OCI-LY3 (cell line): Measurements from ENCODE around the gene RELCH.

Experiments used
- H2AFZ ChIP-seq: fragments of 200-600, 300-600 bp; shearing (Covaris generic); 2 replicates; pipeline ENCODE4 v1.6.0; 2014; ENCODE audit warnings: antibody characterized with exemption, low read depth, low read length
- H3K27ac ChIP-seq: fragments of 200-600, 300-600 bp; sonication (generic); 2 replicates; pipeline ENCODE4 v1.5.1; 2014; ENCODE audit warnings: mild to moderate bottlenecking, low read length, moderate library complexity, mixed read lengths
- H3K27me3 ChIP-seq: fragments of 200-600, 300-600 bp; sonication (generic); 2 replicates; pipeline ENCODE4 v1.6.1; 2014; ENCODE audit warnings: low read depth, low read length, mixed read lengths
- H3K36me3 ChIP-seq: fragments of 200-600, 300-600 bp; sonication (generic); replicated peaks from 2 replicates; pipeline ENCODE3; 2014; ENCODE audit warnings: low read depth, low read length, mixed read lengths
- H3K4me1 ChIP-seq: fragments of 300-600, 200-600 bp; sonication (generic); 2 replicates; pipeline ENCODE4 v1.6.1; 2014; ENCODE audit warnings: low read length, mixed read lengths
- H3K4me2 ChIP-seq: fragments of 200-600, 300-600 bp; sonication (generic); 2 replicates; pipeline ENCODE4 v1.6.1; 2014; ENCODE audit warnings: low read length, mixed read lengths
- H3K4me3 ChIP-seq: fragments of 300-600, 200-600 bp; sonication (generic); 2 replicates; pipeline ENCODE4 v1.5.1; 2014; ENCODE audit warnings: antibody characterized with exemption, mild to moderate bottlenecking, low read length, moderate library complexity
- H3K79me2 ChIP-seq: fragments of 300-600, 200-600 bp; shearing (Covaris generic); 2 replicates; pipeline ENCODE4 v1.6.1; 2014; ENCODE audit warnings: mild to moderate bottlenecking, low read length, mixed read lengths
- H3K9ac ChIP-seq: fragments of 300-600, 200-600 bp; shearing (Covaris generic); 2 replicates; pipeline ENCODE4 v1.6.0; 2014; ENCODE audit warnings: mild to moderate bottlenecking, low read length, moderate library complexity
- H3K9me3 ChIP-seq: fragments of 200-600, 300-600 bp; shearing (Covaris generic); 2 replicates; pipeline ENCODE4 v1.6.1; 2014; ENCODE audit warnings: low read length, mixed read lengths; ENCODE audit not compliant: insufficient read depth
- H4K20me1 ChIP-seq: fragments of 200-600, 300-600 bp; sonication (generic); 2 replicates; pipeline ENCODE4 v1.6.1; 2016; ENCODE audit warnings: low read length, mixed read lengths; ENCODE audit not compliant: insufficient read depth
- CTCF ChIP-seq: fragments of 200-600, 300-600 bp; sonication (generic); IDR thresholded peaks from 2 replicates; pipeline ENCODE4 v1.5.1; 2014; ENCODE audit warnings: antibody characterized with exemption, low read length, low read depth
- EZH2phosphoT487 ChIP-seq: fragments of 200-600 bp; shearing (Covaris generic); IDR thresholded peaks from 2 replicates; pipeline ENCODE4 v1.6.1; 2018; ENCODE audit warnings: antibody characterized with exemption, mixed run types, low read depth

RELCH gene

DNA sequence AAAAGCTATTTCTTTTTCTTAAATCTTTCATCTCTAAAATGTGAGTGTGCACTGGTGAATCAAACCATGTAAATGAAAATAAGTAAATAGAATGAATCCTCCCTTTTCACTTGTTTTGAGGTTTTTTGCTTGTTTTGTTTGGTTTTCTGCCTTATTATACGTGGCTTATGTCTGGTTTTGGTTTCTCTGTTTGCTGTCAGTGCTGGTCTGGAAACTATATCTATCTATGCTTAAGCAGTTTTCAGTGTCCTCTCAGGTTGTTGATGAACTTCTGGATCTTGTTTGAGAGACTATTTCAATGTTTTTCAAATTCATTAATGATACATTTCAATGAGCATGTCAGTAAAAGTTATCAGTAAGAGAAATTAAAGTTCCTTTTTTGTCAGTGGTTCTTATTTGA lies 90.0 kb downstream of the RELCH start:
- H3K27me3 ChIP-seq, result no peaks in the 10 kb centered on the region
- H3K4me1 ChIP-seq, result peaks cover 42% of the 10 kb centered on the region
- no peak for TF ChIP-seq CTCF
- no peak for TF ChIP-seq EZH2phosphoT487
- no peaks in the 10 kb centered on the region for H4K20me1 ChIP-seq
- peaks cover 15% of the 10 kb centered on the region for H3K36me3 ChIP-seq
- H3K79me2 ChIP-seq, result no peaks in the 10 kb centered on the region
- no peak overlapping the region for H3K4me3 ChIP-seq
- no peak overlapping the region for H3K27ac ChIP-seq
- no peaks in the 10 kb centered on the region for H3K9me3 ChIP-seq
- H3K4me2 ChIP-seq, result no peak overlapping the region
- no peak overlapping the region for H3K9ac ChIP-seq
- H2AFZ ChIP-seq, result no peak overlapping the region

- no peaks in the 10 kb centered on the region for H3K9me3 ChIP-seq
- TF ChIP-seq CTCF, result no peak
- TF ChIP-seq EZH2phosphoT487, result no peak
- no peak overlapping the region for H3K27ac ChIP-seq
- no peak overlapping the region for H2AFZ ChIP-seq
- H3K4me2 ChIP-seq, result no peak overlapping the region
- H4K20me1 ChIP-seq, result no peaks in the 10 kb centered on the region
- H3K36me3 ChIP-seq, result peaks cover 27% of the 10 kb centered on the region
- H3K4me3 ChIP-seq, result no peak overlapping the region
- H3K9ac ChIP-seq, result no peak overlapping the region
- H3K79me2 ChIP-seq, result no peaks in the 10 kb centered on the region
- no peaks in the 10 kb centered on the region for H3K27me3 ChIP-seq
- peaks cover 39% of the 10 kb centered on the region for H3K4me1 ChIP-seq
These were observed 92.5 kb downstream of the RELCH start for GRCh38 chr18:62279561-62279960.

GRCh38 chr18:62280058-62280457 lies 93.0 kb downstream of the RELCH start:
- Histone ChIP-seq H3K4me3 (no peak overlapping the region), H3K4me1 (peaks cover 37% of the 10 kb centered on the region), H3K9me3 (no peaks in the 10 kb centered on the region), H3K27ac (no peak overlapping the region), H3K79me2 (no peaks in the 10 kb centered on the region), H2AFZ (no peak overlapping the region), H3K4me2 (no peak overlapping the region), H3K27me3 (no peaks in the 10 kb centered on the region), H3K9ac (no peak overlapping the region), H4K20me1 (no peaks in the 10 kb centered on the region), H3K36me3 (peaks cover 29% of the 10 kb centered on the region)
- TF ChIP-seq CTCF, result no peak

DNA sequence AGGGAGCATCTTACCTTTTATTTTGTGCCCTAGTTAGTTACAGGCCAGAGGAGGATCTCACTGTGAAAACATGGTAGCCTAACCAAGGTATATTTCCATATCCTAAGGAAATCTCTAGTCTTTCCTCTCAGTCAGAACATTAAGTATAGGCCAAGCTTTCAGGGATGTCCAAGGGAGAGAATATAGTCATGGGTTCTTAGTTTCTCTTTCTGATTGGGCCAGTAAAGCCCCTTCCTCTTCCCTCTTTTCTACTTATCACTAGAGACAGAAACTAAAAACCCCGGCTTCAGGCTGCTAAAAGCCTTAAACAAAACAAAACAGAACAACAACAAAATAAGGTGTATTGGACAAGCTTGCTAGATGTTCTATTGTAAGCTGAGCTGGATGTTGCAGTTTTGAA lies 93.7 kb downstream of the RELCH start:
- peak overlapping the region; percentile 54 for H3K27ac ChIP-seq
- H3K4me1 ChIP-seq, result peaks cover 37% of the 10 kb centered on the region
- peak overlapping the region; percentile 19 for H3K4me3 ChIP-seq
- peak overlapping the region; percentile 1; the same call in 1 of the 2 replicates for H3K9ac ChIP-seq
- no peaks in the 10 kb centered on the region for H3K9me3 ChIP-seq
- peaks cover 34% of the 10 kb centered on the region for H3K36me3 ChIP-seq
- H4K20me1 ChIP-seq, result no peaks in the 10 kb centered on the region
- H2AFZ ChIP-seq, result no peak overlapping the region
- TF ChIP-seq CTCF (no peak), EZH2phosphoT487 (no peak)
- no peaks in the 10 kb centered on the region for H3K79me2 ChIP-seq
- H3K4me2 ChIP-seq, result peak overlapping the region; percentile 57
- H3K27me3 ChIP-seq, result no peaks in the 10 kb centered on the region
